ENCODE measurements around the gene TLN1. TPM values are rescaled to one million over a fixed set of nuclear protein-coding genes. Genes with fewer than 3 reads are reported as not detected.

TLN1 gene
- total and polyA plus RNA-seq, 2 experiments from 2014 or later = 21.5 to 120 TPM

GRCh38 chr9:35769763-35770162, 37.8 kb upstream of the TLN1 start (continued):
- no peak for TF ChIP-seq EZH2phosphoT487 (IDR thresholded peaks at IDR 0.05; ENCODE audit: unreplicated experiment)

- H3K27me3 Mint-ChIP-seq (ENCODE audit: insufficient read depth, low read depth, poor library complexity) = no peaks in the 10 kb centered on the region
- no peaks in the 10 kb centered on the region for H3K9me2 ChIP-seq (ENCODE audit: insufficient read depth)
- H2AFZ ChIP-seq = no peak overlapping the region
- H3K4me2 ChIP-seq = no peak overlapping the region
- no peak overlapping the region for H3K27ac ChIP-seq (ENCODE audit: low read depth)
- no peak for DNase-seq (ENCODE audit: low spot score)
- no peaks in the 10 kb centered on the region for H3K36me3 Mint-ChIP-seq (ENCODE audit: low read depth)
- H3K27me3 ChIP-seq (ENCODE audit: insufficient read depth) = no peaks in the 10 kb centered on the region
- no peak overlapping the region for H3K27ac Mint-ChIP-seq
- peaks cover 7% of the 10 kb centered on the region; the same call in 1 of the 3 replicates for H3K4me1 Mint-ChIP-seq
- no peaks in the 10 kb centered on the region; the same call in 1 of the 2 replicates for H3K4me1 ChIP-seq (ENCODE audit: insufficient read depth)
- H3K36me3 ChIP-seq (ENCODE audit: insufficient read depth) = no peaks in the 10 kb centered on the region
- H3F3A ChIP-seq (replicated peaks; ENCODE audit: low read depth) = no peaks in the 10 kb centered on the region
- no peak for TF ChIP-seq ETS1 (IDR thresholded peaks at IDR 0.05)
- H3K4me3 ChIP-seq = no peak overlapping the region
- no peak overlapping the region for H3K4me3 Mint-ChIP-seq
- ATAC-seq = no peak
- no peaks in the 10 kb centered on the region for H3K9me3 Mint-ChIP-seq
- H3K79me2 ChIP-seq (replicated peaks; ENCODE audit: insufficient read depth) = peaks cover 24% of the 10 kb centered on the region
- H4K20me1 ChIP-seq (replicated peaks; ENCODE audit: insufficient read depth) = peaks cover 3% of the 10 kb centered on the region; the same call in 1 of the 2 replicates
Observed at GRCh38 chr9:35767458-35767857, 35.5 kb upstream of the TLN1 start.

DNA sequence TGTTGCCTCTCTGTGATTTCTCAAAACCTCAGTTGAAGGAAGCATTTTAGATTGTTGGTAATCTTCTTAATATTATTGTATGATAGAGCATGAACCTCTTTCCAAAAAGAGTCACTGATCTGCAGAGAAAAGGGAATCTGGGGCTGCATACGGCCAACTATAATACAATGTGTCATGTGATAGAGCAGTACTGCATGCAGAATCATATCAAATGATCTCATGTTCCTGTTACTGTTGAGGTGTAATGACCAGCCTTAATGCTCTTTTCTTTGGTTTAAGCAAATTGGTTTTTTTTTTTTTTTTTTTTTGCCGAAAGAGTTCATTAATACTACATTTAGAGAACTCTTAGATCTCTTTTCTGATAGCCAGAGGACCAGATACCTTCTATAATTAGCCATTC, 35.0 kb upstream of the TLN1 start:
- no peak overlapping the region for H3K4me2 ChIP-seq
- H3K36me3 ChIP-seq (ENCODE audit: insufficient read depth) = no peaks in the 10 kb centered on the region
- no peak overlapping the region for H2AFZ ChIP-seq
- no peaks in the 10 kb centered on the region for H3F3A ChIP-seq (replicated peaks; ENCODE audit: low read depth)
- Mint-ChIP-seq H3K4me3 (no peak overlapping the region), H3K27me3 (ENCODE audit: insufficient read depth, low read depth, poor library complexity) (no peaks in the 10 kb centered on the region), H3K27ac (no peak overlapping the region), H3K4me1 (peaks cover 11% of the 10 kb centered on the region; the same call in 2 of the 3 replicates), H3K36me3 (ENCODE audit: low read depth) (no peaks in the 10 kb centered on the region), H3K9me3 (no peaks in the 10 kb centered on the region)
- H3K27me3 ChIP-seq (ENCODE audit: insufficient read depth) = no peaks in the 10 kb centered on the region
- H3K79me2 ChIP-seq (replicated peaks; ENCODE audit: insufficient read depth) = peaks cover 29% of the 10 kb centered on the region
- H3K4me1 ChIP-seq (ENCODE audit: insufficient read depth) = no peaks in the 10 kb centered on the region; the same call in 1 of the 2 replicates
- no peaks in the 10 kb centered on the region for H3K9me2 ChIP-seq (ENCODE audit: insufficient read depth)
- TF ChIP-seq STAT1 (IDR thresholded peaks at IDR 0.05; ENCODE audit: unreplicated experiment) = no peak
- TF ChIP-seq CREB1 (CRISPR knock-in tag; IDR thresholded peaks at IDR 0.05; ENCODE audit: low read depth) = no peak
- TF ChIP-seq, protein P1, sequence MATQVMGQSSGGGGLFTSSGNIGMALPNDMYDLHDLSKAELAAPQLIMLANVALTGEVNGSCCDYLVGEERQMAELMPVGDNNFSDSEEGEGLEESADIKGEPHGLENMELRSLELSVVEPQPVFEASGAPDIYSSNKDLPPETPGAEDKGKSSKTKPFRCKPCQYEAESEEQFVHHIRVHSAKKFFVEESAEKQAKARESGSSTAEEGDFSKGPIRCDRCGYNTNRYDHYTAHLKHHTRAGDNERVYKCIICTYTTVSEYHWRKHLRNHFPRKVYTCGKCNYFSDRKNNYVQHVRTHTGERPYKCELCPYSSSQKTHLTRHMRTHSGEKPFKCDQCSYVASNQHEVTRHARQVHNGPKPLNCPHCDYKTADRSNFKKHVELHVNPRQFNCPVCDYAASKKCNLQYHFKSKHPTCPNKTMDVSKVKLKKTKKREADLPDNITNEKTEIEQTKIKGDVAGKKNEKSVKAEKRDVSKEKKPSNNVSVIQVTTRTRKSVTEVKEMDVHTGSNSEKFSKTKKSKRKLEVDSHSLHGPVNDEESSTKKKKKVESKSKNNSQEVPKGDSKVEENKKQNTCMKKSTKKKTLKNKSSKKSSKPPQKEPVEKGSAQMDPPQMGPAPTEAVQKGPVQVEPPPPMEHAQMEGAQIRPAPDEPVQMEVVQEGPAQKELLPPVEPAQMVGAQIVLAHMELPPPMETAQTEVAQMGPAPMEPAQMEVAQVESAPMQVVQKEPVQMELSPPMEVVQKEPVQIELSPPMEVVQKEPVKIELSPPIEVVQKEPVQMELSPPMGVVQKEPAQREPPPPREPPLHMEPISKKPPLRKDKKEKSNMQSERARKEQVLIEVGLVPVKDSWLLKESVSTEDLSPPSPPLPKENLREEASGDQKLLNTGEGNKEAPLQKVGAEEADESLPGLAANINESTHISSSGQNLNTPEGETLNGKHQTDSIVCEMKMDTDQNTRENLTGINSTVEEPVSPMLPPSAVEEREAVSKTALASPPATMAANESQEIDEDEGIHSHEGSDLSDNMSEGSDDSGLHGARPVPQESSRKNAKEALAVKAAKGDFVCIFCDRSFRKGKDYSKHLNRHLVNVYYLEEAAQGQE (IDR thresholded peaks at IDR 0.05; ENCODE audit: unreplicated experiment) = no peak
- TF ChIP-seq EZH2phosphoT487 (IDR thresholded peaks at IDR 0.05; ENCODE audit: unreplicated experiment) = no peak
- TF ChIP-seq, protein P2, sequence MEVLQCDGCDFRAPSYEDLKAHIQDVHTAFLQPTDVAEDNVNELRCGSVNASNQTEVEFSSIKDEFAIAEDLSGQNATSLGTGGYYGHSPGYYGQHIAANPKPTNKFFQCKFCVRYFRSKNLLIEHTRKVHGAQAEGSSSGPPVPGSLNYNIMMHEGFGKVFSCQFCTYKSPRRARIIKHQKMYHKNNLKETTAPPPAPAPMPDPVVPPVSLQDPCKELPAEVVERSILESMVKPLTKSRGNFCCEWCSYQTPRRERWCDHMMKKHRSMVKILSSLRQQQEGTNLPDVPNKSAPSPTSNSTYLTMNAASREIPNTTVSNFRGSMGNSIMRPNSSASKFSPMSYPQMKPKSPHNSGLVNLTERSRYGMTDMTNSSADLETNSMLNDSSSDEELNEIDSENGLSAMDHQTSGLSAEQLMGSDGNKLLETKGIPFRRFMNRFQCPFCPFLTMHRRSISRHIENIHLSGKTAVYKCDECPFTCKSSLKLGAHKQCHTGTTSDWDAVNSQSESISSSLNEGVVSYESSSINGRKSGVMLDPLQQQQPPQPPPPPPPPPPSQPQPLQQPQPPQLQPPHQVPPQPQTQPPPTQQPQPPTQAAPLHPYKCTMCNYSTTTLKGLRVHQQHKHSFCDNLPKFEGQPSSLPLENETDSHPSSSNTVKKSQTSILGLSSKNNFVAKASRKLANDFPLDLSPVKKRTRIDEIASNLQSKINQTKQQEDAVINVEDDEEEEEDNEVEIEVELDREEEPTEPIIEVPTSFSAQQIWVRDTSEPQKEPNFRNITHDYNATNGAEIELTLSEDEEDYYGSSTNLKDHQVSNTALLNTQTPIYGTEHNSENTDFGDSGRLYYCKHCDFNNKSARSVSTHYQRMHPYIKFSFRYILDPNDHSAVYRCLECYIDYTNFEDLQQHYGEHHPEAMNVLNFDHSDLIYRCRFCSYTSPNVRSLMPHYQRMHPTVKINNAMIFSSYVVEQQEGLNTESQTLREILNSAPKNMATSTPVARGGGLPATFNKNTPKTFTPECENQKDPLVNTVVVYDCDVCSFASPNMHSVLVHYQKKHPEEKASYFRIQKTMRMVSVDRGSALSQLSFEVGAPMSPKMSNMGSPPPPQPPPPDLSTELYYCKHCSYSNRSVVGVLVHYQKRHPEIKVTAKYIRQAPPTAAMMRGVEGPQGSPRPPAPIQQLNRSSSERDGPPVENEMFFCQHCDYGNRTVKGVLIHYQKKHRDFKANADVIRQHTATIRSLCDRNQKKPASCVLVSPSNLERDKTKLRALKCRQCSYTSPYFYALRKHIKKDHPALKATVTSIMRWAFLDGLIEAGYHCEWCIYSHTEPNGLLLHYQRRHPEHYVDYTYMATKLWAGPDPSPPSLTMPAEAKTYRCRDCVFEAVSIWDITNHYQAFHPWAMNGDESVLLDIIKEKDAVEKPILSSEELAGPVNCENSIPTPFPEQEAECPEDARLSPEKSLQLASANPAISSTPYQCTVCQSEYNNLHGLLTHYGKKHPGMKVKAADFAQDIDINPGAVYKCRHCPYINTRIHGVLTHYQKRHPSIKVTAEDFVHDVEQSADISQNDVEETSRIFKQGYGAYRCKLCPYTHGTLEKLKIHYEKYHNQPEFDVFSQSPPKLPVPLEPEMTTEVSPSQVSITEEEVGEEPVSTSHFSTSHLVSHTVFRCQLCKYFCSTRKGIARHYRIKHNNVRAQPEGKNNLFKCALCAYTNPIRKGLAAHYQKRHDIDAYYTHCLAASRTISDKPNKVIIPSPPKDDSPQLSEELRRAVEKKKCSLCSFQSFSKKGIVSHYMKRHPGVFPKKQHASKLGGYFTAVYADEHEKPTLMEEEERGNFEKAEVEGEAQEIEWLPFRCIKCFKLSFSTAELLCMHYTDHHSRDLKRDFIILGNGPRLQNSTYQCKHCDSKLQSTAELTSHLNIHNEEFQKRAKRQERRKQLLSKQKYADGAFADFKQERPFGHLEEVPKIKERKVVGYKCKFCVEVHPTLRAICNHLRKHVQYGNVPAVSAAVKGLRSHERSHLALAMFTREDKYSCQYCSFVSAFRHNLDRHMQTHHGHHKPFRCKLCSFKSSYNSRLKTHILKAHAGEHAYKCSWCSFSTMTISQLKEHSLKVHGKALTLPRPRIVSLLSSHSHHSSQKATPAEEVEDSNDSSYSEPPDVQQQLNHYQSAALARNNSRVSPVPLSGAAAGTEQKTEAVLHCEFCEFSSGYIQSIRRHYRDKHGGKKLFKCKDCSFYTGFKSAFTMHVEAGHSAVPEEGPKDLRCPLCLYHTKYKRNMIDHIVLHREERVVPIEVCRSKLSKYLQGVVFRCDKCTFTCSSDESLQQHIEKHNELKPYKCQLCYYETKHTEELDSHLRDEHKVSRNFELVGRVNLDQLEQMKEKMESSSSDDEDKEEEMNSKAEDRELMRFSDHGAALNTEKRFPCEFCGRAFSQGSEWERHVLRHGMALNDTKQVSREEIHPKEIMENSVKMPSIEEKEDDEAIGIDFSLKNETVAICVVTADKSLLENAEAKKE (CRISPR knock-in tag; IDR thresholded peaks at IDR 0.05) = no peak
- TF ChIP-seq POLR2AphosphoS5 (IDR thresholded peaks at IDR 0.05; ENCODE audit: low read depth) = no peak
- TF ChIP-seq NANOG (IDR thresholded peaks at IDR 0.05; ENCODE audit: borderline replicate concordance) = no peak
- DNase-seq (ENCODE audit: low spot score) (no peak), ATAC-seq (no peak)
- no peak overlapping the region for H3K4me3 ChIP-seq
- H4K20me1 ChIP-seq (replicated peaks; ENCODE audit: insufficient read depth) = peaks cover 3% of the 10 kb centered on the region; the same call in 1 of the 2 replicates
- H3K27ac ChIP-seq (ENCODE audit: low read depth) = no peak overlapping the region
